GM04503 (cell line): Measurements from ENCODE around the gene PDXK.

Experiments used
- DNase-seq: peaks from one replicate; pipeline ENCODE4 v3.0.0-alpha.2; 2012; ENCODE audit warnings: low read depth

Gene PDXK

DNA sequence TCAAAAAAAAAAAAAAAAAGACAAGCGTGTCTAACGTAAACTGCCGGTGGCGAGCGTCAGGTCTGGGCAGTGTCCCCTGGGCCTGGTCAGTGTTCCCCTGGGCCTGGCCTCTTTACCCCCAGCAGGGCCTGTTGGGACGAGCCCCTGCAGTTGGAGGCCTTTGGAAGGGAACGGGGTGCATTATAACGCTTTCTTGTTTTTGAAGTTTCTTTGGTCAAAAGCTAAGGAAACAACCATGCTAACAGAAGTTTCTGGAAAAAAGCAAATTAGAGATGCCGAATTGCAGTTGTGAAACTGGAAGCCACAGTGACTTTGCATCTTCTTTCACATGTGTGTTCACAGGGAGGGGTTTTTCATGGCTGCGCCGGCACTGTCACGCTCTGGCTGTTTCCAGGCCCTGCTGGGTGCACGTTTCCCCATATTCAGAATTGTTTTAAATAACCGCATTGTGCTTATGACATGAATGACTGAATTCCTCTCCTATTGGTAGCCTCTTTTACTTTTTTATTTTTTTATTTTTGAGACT, 86.4 kb downstream of the PDXK start:
- DNase-seq: no peak

DNA sequence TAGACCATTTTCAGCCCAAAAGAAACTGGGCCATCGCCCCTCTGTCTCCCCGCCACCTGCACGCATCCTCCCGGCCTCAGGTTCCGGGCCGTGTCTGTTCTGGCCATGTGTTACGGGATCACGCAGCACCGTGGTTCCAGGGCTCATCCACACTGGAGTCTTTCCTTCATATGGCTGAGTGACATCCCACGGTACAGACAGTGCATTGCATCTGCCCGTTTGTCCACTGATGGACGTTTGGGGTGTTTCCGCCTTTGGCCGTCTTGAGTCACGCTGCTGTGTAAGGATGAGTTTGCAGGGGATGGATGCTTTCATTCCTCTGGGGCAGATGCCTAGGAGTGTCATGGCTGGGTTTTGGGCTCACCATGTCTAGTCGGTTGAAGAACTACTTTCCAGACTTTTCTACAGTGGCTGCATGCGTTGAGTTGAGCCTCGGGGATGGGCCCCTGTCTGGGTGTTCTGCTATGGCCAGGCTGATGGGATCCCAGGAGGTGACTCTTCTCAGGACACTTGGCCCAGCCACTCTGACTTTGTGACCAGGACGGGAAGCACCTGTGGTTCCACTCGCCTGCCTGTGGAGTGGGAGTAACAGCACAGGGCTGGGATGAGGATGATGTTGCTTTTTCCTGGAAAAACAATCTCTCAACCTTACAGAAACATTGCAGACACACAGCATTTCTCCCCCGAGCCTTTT, 87.2 kb downstream of the PDXK start:
- no peak for DNase-seq

DNA sequence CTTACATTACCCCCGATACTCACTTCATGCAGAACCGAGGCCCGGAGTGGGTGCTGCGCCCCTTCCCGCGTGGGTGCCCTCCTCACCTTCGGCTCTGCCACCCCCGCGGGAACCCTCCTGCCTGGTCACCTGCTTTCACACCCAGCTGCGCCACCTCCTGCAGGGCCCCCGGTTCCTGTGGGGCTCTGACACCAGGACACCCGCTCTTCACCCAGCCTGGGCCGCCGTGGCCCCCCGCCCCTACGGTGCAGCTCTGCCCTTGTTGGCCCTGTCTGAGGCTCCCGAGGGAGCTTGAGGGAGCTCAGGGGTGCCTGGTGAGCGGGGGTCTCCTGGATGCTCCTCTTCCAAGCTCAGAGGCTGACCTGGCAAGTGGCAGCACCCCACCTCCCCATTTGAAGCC, 89.4 kb downstream of the PDXK start:
- DNase-seq: no peak

DNA sequence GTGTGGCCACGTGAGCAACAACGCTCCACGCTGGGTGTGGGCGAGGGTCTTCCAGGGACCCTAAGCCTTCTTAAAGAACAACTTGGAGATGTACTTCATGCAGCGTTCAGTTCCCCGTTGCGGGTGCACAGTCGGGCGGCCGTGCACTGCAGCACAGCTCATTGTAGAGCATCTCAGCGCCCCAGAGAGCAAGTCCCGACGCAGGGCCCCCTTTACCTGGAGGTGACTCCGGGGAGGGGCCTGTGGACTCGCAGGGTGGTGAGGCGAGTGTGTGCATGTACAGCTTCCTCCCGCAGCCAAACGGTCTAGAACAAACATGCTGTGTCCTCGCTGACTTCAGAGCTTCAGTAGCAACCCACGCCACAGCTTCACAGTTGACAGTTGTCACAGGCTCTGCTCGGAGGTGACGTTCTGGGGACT, 89.9 kb downstream of the PDXK start:
- no peak for DNase-seq

DNA sequence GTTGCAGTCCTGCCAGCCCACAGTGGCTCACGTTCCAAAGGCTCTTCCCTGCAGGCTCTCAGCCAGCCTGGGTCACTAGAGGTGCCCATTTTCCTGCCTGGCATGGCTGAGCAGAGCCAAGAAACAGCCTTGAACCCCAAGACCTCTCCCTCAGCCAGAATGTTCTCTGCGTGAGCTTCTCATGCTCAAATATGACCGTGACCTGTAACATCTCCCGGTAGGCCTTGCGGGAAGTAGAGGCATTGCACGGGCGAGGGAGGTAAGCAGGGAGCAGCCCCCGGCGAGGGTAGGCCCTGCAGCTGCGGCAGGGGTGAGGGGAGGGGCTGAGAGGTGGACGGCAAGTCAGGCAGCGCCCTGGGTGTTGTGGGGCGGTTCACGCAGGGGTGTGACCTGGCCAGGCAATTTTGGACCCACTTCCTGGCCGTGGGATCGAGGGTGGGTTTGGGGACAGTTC, 90.4 kb downstream of the PDXK start:
- DNase-seq: no peak

DNA sequence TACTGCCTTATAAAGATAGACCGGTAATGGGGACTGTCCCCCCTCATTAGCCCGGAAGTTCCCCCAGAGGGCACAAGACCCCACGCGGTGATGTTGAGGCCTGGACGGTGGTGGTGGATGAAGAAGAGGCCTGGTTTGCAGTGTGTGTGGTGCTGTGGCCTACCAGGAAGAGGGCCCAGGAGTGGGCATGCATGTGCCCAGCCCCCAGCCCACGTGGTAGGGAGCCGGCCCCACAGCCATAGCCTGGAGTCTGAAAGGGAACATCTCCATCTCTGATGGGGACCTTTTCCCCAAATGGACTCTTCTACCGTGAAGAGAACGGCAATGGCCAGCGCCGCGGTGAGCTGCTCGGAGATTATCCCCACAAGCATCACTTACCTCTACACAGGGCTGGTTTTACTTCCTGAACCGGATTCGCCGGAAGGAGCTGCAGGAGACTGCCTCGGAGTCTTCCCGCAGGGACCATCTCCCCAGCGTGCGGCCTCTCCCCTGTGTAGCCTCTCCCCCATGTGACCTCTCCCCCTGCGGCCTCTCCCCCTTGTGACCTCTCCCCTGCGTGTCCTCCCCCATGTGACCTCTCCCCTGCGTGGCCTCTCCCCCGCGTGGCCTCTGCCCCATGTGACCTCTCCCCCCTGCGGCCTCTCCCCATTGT, 91.0 kb downstream of the PDXK start:
- no peak for DNase-seq

DNA sequence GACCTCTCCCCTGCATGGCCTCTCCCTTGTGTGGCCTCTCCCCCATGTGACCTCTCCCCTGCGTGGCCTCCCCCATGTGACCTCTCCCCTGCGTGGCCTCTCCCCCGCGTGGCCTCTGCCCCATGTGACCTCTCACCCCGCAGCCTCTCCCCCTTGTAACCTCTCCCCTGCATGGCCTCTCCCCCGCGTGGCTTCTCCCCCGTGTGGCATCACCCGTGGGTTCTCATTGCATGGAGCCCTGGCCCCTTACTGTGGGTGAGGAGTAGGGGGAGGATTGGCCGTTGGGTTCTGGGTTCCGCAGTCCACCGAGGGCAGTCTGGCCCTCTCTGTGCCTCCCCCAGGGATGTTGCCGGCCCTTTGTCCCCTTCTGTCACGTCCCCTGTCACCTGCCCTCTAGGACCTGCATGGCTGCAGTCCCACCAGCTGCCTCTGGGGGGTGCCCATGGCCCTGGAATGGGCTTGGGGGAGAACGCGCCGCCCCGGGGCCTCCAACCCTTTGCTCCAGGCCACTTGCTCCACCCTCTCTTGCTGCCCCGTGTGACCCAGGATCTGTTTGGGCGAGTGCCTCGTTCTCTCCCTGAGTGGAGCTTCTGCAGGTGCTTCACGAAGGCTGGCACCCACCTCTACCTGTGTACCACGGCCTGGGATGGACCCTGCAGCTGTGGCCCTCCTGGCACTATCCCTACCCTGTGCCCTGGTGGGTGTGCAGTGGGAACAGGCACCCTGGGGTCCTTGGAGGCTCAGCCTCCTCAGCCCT, 91.8 kb downstream of the PDXK start:
- no peak for DNase-seq

DNA sequence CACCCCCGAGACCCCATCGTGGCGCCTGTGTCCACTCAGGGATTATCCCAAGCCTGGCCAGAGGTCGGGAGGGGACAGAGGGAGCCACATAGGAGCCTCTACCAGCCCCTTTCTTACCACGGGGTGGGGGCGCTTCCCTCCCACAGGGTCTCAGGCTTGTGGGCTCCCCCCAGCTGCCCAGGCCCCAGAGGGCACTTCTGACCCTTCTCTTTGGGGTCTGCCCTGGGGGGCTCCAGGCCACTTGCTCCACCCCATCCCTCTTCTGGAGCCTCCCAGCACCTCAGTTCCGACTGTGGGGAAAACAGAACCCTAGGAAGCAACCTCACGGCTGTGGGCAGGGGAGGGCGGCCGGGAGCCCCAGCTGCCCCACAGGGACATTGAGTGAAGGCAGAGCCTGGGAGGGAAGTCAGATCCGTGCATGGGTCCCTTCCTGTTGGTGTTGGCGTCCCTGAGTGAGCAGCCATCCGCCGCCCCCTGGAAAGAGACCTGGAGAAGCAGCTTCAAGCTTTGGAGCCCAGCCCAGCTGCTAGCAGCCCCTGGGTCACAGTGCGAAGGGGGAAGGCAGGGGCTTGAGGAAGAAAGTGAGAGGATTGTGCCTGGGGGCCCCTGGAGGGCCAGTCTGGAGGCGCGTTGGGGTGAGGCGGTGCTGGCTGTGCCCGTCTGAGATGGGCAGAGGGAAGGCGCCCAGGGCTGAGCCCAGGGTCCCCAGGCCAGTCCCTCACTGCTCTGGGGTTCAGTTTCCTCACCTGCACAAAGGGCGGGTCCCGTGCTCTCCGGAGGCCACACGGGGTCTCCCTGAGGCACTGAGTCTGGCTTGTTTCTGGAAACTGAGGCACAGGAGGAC, 92.6 kb downstream of the PDXK start:
- DNase-seq: no peak
